GM10248 (cell line): Measurements from ENCODE around the gene HUS1.
A peak's percentile ranks its signal among the peaks of the same experiment; 100 is the strongest.

ENCODE experiments used
- CTCF ChIA-PET: fragments of 300-600 bp; sonication (Branson Sonifier 250); formaldehyde crosslinking; extraction: SDS; loops from one replicate; lab custom pipeline; 2021; ENCODE audit warnings: antibody characterized with exemption; lab: Yijun Ruan, JAX
- POLR2A ChIA-PET: fragments of 350-650 bp; sonication (Branson Sonifier 250); formaldehyde crosslinking; extraction: SDS; loops from one replicate; lab custom pipeline; 2020; ENCODE audit warnings: antibody characterized with exemption; lab: Yijun Ruan, JAX
- DNase-seq: peaks from one replicate; pipeline ENCODE4 v3.0.0; 2012; ENCODE audit errors: extremely low spot score
- CTCF ChIP-seq: IDR thresholded peaks from 2 replicates; pipeline ENCODE4 v1.5.1; 2012; ENCODE audit warnings: mild to moderate bottlenecking, low read depth; ENCODE audit errors: extremely low read depth, missing control alignments, control extremely low read depth

HUS1 gene

DNA sequence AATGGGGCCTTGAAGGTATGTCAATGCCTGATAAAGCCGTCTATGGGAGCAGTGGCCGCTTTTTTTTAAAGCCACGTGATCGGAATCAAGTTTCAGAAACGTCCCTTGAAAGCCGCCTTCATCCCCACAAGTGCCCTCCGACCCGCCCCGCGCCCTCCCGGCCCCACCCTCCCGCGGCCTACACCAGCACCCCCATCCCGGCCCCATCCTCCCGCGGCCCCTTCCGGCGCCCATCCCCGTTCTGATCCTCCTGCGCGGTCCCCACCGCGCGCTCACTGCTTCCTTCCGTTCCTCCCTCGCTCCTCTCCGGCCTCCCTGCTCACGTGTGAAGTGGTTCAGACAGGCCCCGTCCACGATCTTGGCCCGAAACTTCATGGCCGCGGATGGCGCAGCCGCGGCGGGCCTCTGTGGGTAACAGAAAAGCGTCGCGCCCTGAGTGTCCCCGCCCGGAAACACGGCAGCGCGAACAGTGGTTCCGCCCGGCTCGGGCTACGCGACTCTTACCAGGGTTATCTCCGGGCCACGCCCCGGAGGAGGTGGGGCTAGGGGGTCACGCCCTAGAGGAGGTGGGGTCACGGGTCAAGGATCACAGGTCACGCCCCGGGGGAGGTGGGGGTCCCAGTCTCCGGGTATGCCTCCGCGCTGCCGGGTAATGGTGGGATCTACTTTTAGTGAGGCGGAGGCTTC lies at the start of gene HUS1:
Gene HUS1, minus strand, starts transcription at position 471 of the 687 bp plus-strand sequence. Its CDS starts 96 bp downstream, at position 375.
- peak; percentile 93 for DNase-seq
- TF ChIP-seq CTCF, result no peak
- ChIA-PET POLR2A (interaction anchor here (1.1 kb wide), 1 partner anchor 11 kb away, joined by 3 read pairs; no protein-coding TSS in a partner anchor), CTCF (interaction anchor here (1.4 to 3.5 kb wide), 6 partner anchors 9 to 131 kb away, joined by 5 to 13 read pairs (median 8); no protein-coding TSS in a partner anchor)

- no peak for TF ChIP-seq CTCF
- no peak for DNase-seq
- POLR2A ChIA-PET, result no interaction called here
- CTCF ChIA-PET, result interaction anchor here (1.0 to 1.6 kb wide), 2 partner anchors 8 to 37 kb away, joined by 3 to 4 read pairs; no protein-coding TSS in a partner anchor
Measured at GRCh38 chr7:48028938-48029337, 49.5 kb upstream of the HUS1 start, which contains the start of gene SUN3. TSS of gene SUN3 (minus strand) at chr7:48029107. CDS start at chr7:48028938, 169 bp downstream.

DNA sequence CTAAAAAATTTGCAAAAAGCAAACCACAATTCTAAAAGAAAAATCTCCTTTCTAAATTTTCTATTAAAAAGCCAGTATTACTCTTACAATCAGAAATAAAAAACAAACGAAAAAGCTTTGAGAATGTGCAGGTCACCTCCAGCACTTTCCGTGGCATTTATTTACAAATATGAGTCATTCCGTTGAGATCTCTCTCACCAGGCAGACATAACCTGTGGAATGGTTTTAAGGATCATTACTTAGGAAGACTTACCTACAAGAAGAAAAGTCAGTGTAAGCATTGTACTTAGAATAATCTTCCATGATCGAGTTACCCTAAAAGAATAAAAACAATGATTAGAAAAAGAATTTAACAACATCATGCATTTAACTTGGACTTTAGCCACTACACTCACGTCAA lies 46.2 kb upstream of the HUS1 start:
- ChIA-PET CTCF (interaction anchor here (1.2 to 1.7 kb wide), 2 partner anchors 21 to 34 kb away, joined by 3 to 4 read pairs; no protein-coding TSS in a partner anchor), POLR2A (no interaction called here)
- no peak for TF ChIP-seq CTCF
- DNase-seq, result no peak

- ChIA-PET CTCF (interaction anchor here (1.4 to 2.2 kb wide), 2 partner anchors 59 to 93 kb away, joined by 3 to 6 read pairs; no protein-coding TSS in a partner anchor), POLR2A (no interaction called here)
- DNase-seq, result no peak
- TF ChIP-seq CTCF, result no peak
Measured at GRCh38 chr7:48017674-48018073, 38.3 kb upstream of the HUS1 start.

DNA sequence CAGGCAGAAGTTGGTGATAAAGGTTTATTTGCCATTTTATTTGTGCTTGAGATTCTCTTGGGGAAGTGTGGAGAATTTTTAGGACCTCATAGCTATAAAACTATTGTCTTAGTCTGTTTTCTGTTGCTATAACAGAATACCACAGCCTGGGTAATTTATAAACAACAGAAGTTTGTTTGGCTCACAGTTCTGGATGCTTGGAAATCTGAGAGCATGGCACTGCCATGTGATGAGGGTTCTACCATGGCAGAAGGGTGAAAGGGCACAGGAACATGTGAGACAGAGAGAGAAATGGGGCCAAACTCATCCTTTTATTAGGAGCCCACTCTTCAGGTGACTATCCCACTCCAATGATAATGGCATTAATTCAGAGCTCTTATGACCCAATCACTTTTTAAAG lies 37.2 kb upstream of the HUS1 start:
- POLR2A ChIA-PET, result no interaction called here

More for the DNA sequence above, 37.2 kb upstream of the HUS1 start:
- CTCF ChIA-PET, result no interaction called here
- no peak for DNase-seq
- no peak for TF ChIP-seq CTCF
